Measurements from ENCODE around the gene DYNC1LI2. TPM values are rescaled to one million over a fixed set of nuclear protein-coding genes. Genes with fewer than 3 reads are reported as not detected.

Gene DYNC1LI2
- total and polyA plus RNA-seq, 10 of the 15 experiments (the other 5 are each of a cell fraction or from before 2014, with no cell fraction given), result 6.0 to 46.5 (median 33.7) TPM

- BruUV-seq (replicated peaks), result no TSS peak
- Histone ChIP-seq H3K27me3 (replicated peaks in 1 of 2; ENCODE audit: control insufficient read depth in 2 of 2, insufficient read depth in 2 of 2, low read length in 1 of 2) (no peaks in the 10 kb centered on the region), H3K9ac (ENCODE audit: control insufficient read depth, insufficient read depth, low read length) (no peak overlapping the region), H3K27ac (ENCODE audit: control insufficient read depth, insufficient read depth) (no peak overlapping the region), H3K4me1 (ENCODE audit: control insufficient read depth, insufficient read depth, low read length) (no peaks in the 10 kb centered on the region), H4K20me1 (ENCODE audit: control insufficient read depth, insufficient read depth) (no peaks in the 10 kb centered on the region; the same call in 1 of the 2 replicates), H3K79me2 (ENCODE audit: control insufficient read depth, insufficient read depth, low read length) (peaks cover 3% of the 10 kb centered on the region; the same call in 1 of the 2 replicates), H3K36me3 (ENCODE audit: control insufficient read depth in 2 of 2, insufficient read depth in 2 of 2, low read length in 1 of 2) (peaks cover 20 to 40% of the 10 kb centered on the region in 2 experiments), H2AFZ (ENCODE audit: control insufficient read depth, low read depth, low read length) (no peak overlapping the region), H3K9me3 (replicated peaks; ENCODE audit: control insufficient read depth, insufficient read depth, low read length) (no peaks in the 10 kb centered on the region), H3K4me3 (no peak overlapping the region), H3K4me2 (ENCODE audit: control insufficient read depth, insufficient read depth) (no peak overlapping the region)
- SMC1A ChIA-PET (ENCODE audit: uncharacterized antibody, unreplicated experiment), result no interaction called here
- intact Hi-C loops (cut with micrococcal nuclease; ENCODE audit: unreplicated experiment) (no loop called here), in situ Hi-C loops (cut with MboI) (loop anchor here (5.0 kb wide), 1 partner anchor 329 kb away; no protein-coding TSS in a partner anchor)
- no peak for FAIRE-seq
- TF ChIP-seq BHLHE40 (IDR thresholded peaks at IDR 0.05; ENCODE audit: borderline replicate concordance in 1 of 2, low read depth in 2 of 2, low read length in 1 of 2), result no peak
- no peak for TF ChIP-seq USF1 (IDR thresholded peaks at IDR 0.05; ENCODE audit: borderline replicate concordance, extremely low read length, insufficient read depth, low read depth, low read length)
- TF ChIP-seq CREB1 (IDR thresholded peaks at IDR 0.05; ENCODE audit: low read depth), result no peak
- no peak for TF ChIP-seq NFIC (IDR thresholded peaks at IDR 0.05; ENCODE audit: low read depth, low read length)
- TF ChIP-seq ZNF384 (IDR thresholded peaks at IDR 0.05; ENCODE audit: borderline replicate concordance, low read depth, low read length), result no peak
- TF ChIP-seq RELB (IDR thresholded peaks at IDR 0.05; ENCODE audit: low read depth), result no peak
- no peak for TF ChIP-seq IRF4 (IDR thresholded peaks at IDR 0.05; ENCODE audit: low read depth, low read length)
- TF ChIP-seq RCOR1 (conservative IDR thresholded peaks at IDR 0.05; ENCODE audit: low read depth, low read length), result no peak
- TF ChIP-seq NFYA (IDR thresholded peaks at IDR 0.05; ENCODE audit: borderline replicate concordance, low read depth, low read length), result no peak
- no peak for TF ChIP-seq ATF3 (IDR thresholded peaks at IDR 0.05; ENCODE audit: borderline replicate concordance, extremely low read depth, low read depth, low read length)
- TF ChIP-seq LARP7 (IDR thresholded peaks at IDR 0.05), result no peak
- no peak for TF ChIP-seq FOXM1 (IDR thresholded peaks at IDR 0.05; ENCODE audit: low read depth, low read length)
- no peak for TF ChIP-seq FOXK2 (IDR thresholded peaks at IDR 0.05)
- TF ChIP-seq IRF3 (IDR thresholded peaks at IDR 0.05), result no peak
- TF ChIP-seq SREBF1 (IDR thresholded peaks at IDR 0.05; ENCODE audit: low read length), result no peak
- no peak for TF ChIP-seq SIX5 (IDR thresholded peaks at IDR 0.05; ENCODE audit: low read depth, low read length, severe bottlenecking)
- no peak for TF ChIP-seq SIN3A (IDR thresholded peaks at IDR 0.05; ENCODE audit: low read depth, low read length)
- no peak for ATAC-seq
- CTCF ChIA-PET, result interaction anchor here (1.0 to 8.5 kb wide), 7 partner anchors 9 to 137 kb away, joined by 4 to 76 read pairs (median 5); partner anchors contain the start of genes DYNC1LI2 and NAE1
- POLR2A ChIA-PET, result no interaction called here
- no peak for DNase-seq (ENCODE audit: low read depth, low spot score)
- 39% methylated on average over 4 of the region's 4 CpGs for WGBS (ENCODE audit: insufficient coverage, insufficient replicate concordance, low lambda C conversion rate, missing lambda C conversion rate)
- RAD21 ChIA-PET (ENCODE audit: unreplicated experiment), result interaction anchor here (0.6 to 1.0 kb wide), 2 partner anchors 10 to 132 kb away, joined by 3 to 4 read pairs; no protein-coding TSS in a partner anchor
Measured at GRCh38 chr16:66735891-66736290, 15.5 kb downstream of the DYNC1LI2 start.
